GM19240 (cell line): ENCODE results near the gene TMEM132D.

Experiments
- DNase-seq: peaks from one replicate; pipeline ENCODE4 v3.0.0; 2011; ENCODE audit warnings: low spot score; ENCODE audit not compliant: insufficient read length

Gene TMEM132D

GRCh38 chr12:129662234-129662633, 241.6 kb downstream of the TMEM132D start:
- DNase-seq = no peak

- no peak for DNase-seq
Observed at GRCh38 chr12:129660946-129661345, 242.9 kb downstream of the TMEM132D start.

GRCh38 chr12:129659961-129660622, 243.7 kb downstream of the TMEM132D start:
- no peak for DNase-seq

GRCh38 chr12:129657179-129657578, 246.6 kb downstream of the TMEM132D start:
- DNase-seq = no peak

- DNase-seq = no peak
Observed at GRCh38 chr12:129651951-129652350, 251.9 kb downstream of the TMEM132D start.

GRCh38 chr12:129641926-129642325, 261.9 kb downstream of the TMEM132D start:
- no peak for DNase-seq

GRCh38 chr12:129635021-129635685, 268.7 kb downstream of the TMEM132D start:
- no peak for DNase-seq

- DNase-seq = no peak
Observed at GRCh38 chr12:129631316-129631715, 272.5 kb downstream of the TMEM132D start.

- no peak for DNase-seq
Observed at GRCh38 chr12:129629901-129630300, 273.9 kb downstream of the TMEM132D start.

GRCh38 chr12:129622566-129622965, 281.3 kb downstream of the TMEM132D start:
- DNase-seq = no peak

GRCh38 chr12:129619271-129619670, 284.6 kb downstream of the TMEM132D start:
- no peak for DNase-seq

- DNase-seq = no peak
Observed at GRCh38 chr12:129617849-129618248, 286.0 kb downstream of the TMEM132D start.

GRCh38 chr12:129615001-129615400, 288.8 kb downstream of the TMEM132D start:
- DNase-seq = no peak

GRCh38 chr12:129614221-129614885, 289.5 kb downstream of the TMEM132D start:
- DNase-seq = no peak

- DNase-seq = no peak
Observed at GRCh38 chr12:129613314-129613713, 290.5 kb downstream of the TMEM132D start.

GRCh38 chr12:129610601-129611120, 293.2 kb downstream of the TMEM132D start:
- no peak for DNase-seq

- DNase-seq = no peak
Observed at GRCh38 chr12:129607756-129608155, 296.1 kb downstream of the TMEM132D start.

- no peak for DNase-seq
Observed at GRCh38 chr12:129607301-129607700, 296.5 kb downstream of the TMEM132D start.

GRCh38 chr12:129606239-129606638, 297.6 kb downstream of the TMEM132D start:
- DNase-seq = no peak

- no peak for DNase-seq
Observed at GRCh38 chr12:129605666-129606065, 298.2 kb downstream of the TMEM132D start.

GRCh38 chr12:129604506-129604905, 299.3 kb downstream of the TMEM132D start:
- no peak for DNase-seq

GRCh38 chr12:129599406-129599805, 304.4 kb downstream of the TMEM132D start:
- DNase-seq = no peak
